LNCAP (cell line): ENCODE measurements around the gene WHRN.

Source experiments
- CTCF ChIP-seq: fragments of 450-650 bp; IDR thresholded peaks from 2 replicates; pipeline ENCODE4 v1.5.1; 2017; ENCODE audit warnings: mild to moderate bottlenecking

WHRN gene

GRCh38 chr9:114428466-114428865 is 76.8 kb downstream of the WHRN start:
- no peak for TF ChIP-seq CTCF

- TF ChIP-seq CTCF = no peak
Observed at GRCh38 chr9:114427644-114428043, 77.6 kb downstream of the WHRN start.

GRCh38 chr9:114426046-114426948 is 79.0 kb downstream of the WHRN start:
- no peak for TF ChIP-seq CTCF

- TF ChIP-seq CTCF = no peak
Observed at GRCh38 chr9:114425126-114425525, 80.1 kb downstream of the WHRN start.

GRCh38 chr9:114424126-114424525 is 81.1 kb downstream of the WHRN start:
- TF ChIP-seq CTCF = no peak

GRCh38 chr9:114423181-114423580 is 82.1 kb downstream of the WHRN start:
- TF ChIP-seq CTCF = no peak

GRCh38 chr9:114421147-114421546 is 84.1 kb downstream of the WHRN start:
- TF ChIP-seq CTCF = no peak
